HG02852 (cell line): Measurements from ENCODE around the gene GAD2.

Experiments
- ATAC-seq: cut with Tn5 transposase; IDR thresholded peaks from one replicate; pipeline ENCODE4 v1.9.1; 2021; ENCODE audit warnings: mild to moderate bottlenecking, moderate library complexity; ENCODE audit not compliant: unreplicated experiment

The GAD2 gene

DNA sequence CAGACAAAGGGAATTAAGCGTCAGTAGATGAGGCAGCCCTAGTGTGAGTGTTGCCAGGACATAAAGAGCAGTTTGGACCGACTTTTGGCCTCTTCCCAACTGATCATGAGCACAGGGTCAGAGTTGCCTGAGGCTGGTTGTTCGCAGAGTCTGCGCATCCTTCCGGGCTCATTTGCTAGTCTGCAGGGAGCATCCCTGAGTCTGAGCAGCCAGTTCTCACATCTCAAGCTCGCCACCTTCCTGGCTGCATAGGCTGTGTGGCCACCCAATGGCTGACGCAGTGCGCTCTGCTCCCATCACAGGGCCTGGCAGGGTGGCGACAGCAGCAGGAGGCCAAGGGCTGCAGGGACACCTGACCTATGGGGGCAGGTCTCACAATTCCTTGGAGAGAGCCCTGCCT, 5.0 kb downstream of the GAD2 start:
- no peak for ATAC-seq

GRCh38 chr10:26222563-26222962, 6.0 kb downstream of the GAD2 start:
- no peak for ATAC-seq

GRCh38 chr10:26225322-26225721, 8.7 kb downstream of the GAD2 start:
- ATAC-seq: no peak

DNA sequence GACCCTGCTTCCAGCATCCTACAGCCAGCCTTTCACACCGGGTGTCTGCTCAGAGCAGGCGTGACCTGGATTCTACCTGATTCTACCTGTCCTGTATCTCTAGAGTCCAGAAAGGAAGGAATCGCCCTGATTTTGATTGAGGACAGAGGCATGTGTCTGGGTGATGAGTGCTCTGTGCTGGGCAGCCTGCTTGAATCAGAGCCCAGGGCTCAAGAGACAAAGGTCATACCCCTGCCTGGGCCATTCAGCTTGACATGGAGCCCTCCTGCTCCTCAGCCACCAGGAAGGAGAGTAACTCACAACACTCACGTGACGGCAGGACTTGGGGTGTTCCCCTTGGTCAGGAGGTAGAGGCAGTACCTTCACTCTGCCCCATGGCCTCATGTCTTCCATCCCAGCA, 11.2 kb downstream of the GAD2 start:
- no peak for ATAC-seq

DNA sequence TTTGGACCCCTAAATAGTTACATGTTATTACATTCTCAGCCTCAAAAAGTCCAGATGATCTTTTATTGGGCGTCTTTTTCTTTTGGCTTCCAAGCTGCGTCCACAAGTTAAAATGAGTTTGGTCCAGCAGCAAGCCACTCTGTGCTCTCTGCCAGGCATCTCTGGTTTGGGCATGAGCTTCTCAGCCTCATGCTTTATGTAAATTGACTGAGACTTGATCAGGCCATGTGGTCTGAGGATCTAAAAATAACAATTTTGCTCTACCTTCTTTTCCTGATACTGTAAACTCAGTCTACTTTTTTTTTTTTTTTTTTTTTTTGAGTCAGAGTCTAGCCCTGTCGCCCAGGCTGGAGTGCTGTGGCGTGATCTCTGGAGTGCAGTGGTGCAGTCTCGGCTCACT, 15.6 kb downstream of the GAD2 start:
- no peak for ATAC-seq

DNA sequence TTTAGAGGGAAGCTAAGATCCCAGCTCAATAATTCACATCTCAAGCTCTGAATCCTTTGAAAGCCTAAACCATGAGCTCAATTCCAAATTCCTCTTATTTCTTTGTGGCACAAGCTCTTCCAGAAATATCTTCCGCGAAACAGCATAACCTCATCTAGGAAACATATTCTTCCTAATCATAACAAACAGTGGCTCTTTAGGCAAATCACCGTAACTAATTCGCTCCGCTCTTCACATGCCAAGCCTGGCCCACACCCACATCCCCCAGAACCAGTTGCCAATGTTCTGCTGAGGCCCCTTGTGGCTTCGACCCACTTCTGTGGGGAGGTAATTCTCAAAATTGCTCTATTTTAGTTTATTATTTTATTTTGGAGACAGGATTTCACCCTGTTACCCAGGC, 19.2 kb downstream of the GAD2 start:
- ATAC-seq: no peak

GRCh38 chr10:26238378-26238777, 21.8 kb downstream of the GAD2 start:
- no peak for ATAC-seq

DNA sequence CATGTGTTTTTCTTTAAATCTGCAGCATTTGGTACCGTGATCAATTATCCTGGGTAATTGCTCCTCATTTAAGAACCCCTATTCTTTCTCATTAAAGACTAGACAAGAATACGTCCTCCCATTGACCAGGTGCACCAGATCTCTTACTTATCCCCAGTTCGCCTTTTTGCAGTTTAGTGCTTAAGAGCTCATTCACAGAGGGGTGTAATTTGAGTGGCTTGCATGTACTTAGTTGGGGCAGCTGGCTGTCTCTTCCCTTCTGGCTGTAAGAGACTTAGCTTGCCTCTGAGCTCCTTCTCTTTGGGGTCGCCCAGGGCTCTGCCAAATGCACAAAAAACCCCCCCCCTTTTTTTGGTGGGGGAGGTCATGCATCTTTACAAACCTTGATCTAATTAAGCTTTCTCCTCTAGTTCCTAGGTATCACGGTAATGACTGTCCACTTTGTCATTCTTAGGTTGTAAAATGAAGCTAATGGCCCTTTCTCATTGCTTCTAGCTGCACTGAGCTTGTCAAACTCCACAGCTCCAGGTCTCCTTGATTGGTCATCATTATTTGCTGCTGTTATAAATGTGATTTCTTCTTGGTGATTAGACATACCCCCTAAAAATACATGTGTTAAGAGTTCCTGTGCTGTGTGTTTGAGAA, 26.3 kb downstream of the GAD2 start:
- ATAC-seq: no peak

GRCh38 chr10:26243351-26243720, 26.8 kb downstream of the GAD2 start:
- ATAC-seq: no peak

DNA sequence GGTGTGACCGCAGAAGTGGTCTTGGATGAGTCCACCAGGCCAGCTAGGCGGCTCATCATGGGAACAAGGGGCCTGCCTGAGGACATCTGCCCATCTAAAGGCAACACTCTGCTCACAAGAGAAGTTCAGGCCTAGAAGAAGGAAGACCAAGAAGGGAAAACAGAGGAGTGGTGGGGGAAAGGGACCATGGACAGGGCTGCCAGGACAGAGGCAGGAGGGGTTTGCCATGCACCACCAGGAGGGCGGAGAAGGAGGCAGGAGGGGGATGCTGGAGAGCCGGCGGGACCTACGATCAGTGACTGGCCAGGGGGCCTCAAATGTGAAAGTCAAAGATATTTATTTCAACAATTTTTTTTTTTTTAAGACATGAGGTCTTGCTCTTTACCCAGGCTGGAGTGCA, 33.1 kb downstream of the GAD2 start:
- ATAC-seq: no peak

DNA sequence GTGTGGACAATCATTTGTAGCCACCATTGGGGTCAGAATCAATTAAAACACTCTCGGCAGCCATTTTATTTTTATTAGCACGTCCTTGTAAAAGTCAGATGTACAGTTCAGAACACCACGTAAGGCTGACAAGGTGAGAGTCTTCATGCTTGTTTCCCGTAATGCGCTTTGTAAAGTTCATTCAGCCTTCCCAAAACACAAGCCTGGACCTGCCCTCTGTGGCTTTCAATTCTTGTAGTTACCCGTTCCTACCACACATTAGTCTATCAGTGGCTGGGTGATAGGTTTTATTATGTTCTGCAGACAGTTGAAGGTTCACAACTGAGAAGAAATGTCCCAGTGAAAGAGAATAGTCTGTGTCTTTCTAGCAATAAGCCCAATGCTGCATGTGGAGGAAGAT, 35.4 kb downstream of the GAD2 start:
- ATAC-seq: no peak

- no peak for ATAC-seq
These were observed 38.0 kb downstream of the GAD2 start for GRCh38 chr10:26254616-26255015.

DNA sequence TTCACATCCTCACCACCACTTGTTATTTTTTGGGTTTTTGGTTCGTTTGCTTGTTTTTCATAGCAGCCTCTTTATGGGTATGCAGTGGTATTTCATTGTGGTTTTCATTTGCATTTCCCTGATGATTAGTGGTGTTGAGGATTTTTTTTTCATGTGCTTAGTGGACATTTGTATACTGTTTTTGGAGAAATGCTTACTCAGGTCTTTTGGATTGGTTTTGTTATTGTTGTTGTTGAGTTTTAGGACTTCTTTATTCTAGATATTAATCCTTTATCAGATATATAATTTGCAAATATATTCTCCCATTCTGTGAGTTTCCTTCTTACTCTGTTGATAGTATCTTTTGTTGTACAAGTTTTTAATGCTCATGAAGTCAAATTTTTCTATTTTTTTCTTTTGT, 42.8 kb downstream of the GAD2 start:
- no peak for ATAC-seq

- ATAC-seq: no peak
These were observed 53.2 kb downstream of the GAD2 start for GRCh38 chr10:26269754-26270153.

- ATAC-seq: no peak
These were observed 57.8 kb downstream of the GAD2 start for GRCh38 chr10:26274391-26274790.

GRCh38 chr10:26278295-26278694, 61.7 kb downstream of the GAD2 start:
- no peak for ATAC-seq

DNA sequence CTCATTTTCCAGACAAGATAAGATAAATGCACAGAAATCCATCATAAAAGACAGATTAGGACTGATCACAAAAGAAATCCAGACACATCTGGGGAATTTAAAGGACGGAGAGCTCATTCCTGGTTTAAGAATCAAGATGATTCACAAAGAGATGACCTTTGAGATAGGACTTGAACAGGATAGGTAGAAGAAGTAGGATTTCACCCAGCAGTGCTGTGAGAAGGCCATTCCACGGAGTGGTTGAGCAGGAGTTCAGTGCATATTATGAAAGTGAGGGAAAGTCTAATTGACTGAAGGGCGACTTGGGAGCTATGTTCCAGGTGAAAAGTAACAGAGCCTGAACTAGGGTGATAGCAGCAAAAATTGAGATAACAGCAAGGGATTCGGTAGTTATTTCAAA, 73.7 kb downstream of the GAD2 start:
- no peak for ATAC-seq

DNA sequence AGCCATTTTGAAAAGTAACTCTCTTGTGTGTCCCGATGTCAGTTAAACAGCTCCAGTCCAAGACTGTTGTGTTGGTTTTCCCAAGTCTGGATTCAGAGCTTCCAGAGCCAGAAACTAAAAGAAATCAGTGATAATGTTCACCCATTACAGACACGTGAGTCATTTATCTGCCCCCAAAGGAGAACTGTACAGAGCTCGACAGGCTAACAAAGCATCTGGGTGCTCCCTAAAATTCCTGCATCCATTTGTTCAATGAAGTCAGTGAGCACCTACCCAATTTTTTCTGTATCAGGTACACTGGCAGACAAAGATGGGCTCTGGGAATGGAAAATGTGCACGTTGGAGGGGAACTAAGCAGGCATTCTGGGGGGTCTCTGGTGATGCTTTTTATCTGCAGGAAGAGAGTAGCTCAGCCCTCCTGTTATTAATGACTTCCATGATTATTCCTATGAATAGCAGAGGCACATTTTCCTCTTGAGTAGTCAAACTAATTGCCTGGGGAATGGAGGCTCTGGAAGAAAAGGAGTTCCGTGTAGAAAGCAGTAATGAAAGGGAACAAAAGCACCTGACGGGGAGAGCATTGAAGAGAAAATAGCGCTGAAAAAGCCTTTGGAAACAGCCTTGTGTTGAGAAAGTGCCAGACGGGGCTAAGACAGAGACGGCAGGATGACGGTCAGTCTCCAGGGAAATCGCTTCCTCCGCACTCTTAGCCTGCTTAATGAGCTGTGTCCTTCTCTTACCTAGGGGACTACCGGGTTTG, 75.3 kb downstream of the GAD2 start:
- ATAC-seq: no peak

DNA sequence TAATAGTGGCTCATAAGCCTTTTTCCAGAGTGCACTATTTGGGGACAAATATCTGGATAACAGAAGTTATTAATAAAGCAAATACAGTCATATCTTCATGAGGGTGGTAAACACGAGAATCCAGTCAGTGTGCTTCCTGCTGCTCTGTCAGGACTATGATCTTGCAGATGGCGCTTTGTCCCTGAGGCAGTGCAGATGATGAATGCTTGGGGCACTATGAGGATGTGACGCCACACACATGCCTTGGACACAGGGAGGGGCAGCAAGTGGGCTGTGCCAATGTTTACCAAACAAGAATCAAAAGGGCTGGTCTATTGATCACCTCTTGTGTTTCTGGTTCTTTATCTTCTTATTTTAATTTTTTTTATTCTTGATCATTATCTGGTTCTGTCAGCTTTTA, 79.8 kb downstream of the GAD2 start:
- no peak for ATAC-seq

GRCh38 chr10:26300001-26300400, 83.4 kb downstream of the GAD2 start:
- no peak for ATAC-seq

DNA sequence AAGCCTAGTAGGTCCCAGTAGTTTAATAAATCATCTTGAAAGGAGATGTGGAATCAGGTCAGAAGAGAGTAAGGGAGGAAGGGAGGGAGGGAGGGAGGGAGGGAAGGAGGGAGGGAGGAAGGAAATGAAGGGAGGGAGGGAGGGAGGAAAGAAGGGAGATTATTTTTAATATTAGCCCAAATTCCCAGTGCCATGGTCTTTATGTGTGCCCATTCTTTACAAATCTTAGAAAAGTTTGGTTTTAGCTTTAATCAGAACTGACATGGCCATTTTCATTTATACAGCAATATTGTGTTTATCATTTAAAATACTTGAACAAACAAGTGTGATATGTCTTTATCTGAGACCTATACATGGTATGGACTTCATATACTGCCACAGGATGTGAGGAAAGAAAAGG, 86.8 kb downstream of the GAD2 start:
- ATAC-seq: no peak

GRCh38 chr10:26310361-26310760, 93.8 kb downstream of the GAD2 start:
- ATAC-seq: peak; percentile 72

GRCh38 chr10:26311383-26311940, 94.9 kb downstream of the GAD2 start:
- no peak for ATAC-seq
